Suprapubic skin (tissue), 4 donors: ENCODE results near the gene MYADM. TPM values are rescaled to one million over a fixed set of nuclear protein-coding genes. Genes with fewer than 3 reads are reported as not detected.
A peak's percentile ranks its signal among the peaks of the same experiment; 100 is the strongest.

Experiments used
- DNase-seq, 2 donors: peaks; one replicate each; pipeline ENCODE4 v3.0.0-alpha.2; 2019; ENCODE audit warnings: low spot score in 2 of 2
- H3K27ac ChIP-seq: fragments of 200-600 bp; sonication (generic); one replicate; pipeline ENCODE4 v1.5.1; 2019
- H3K27me3 ChIP-seq: fragments of 200-600 bp; sonication (generic); one replicate; pipeline ENCODE4 v1.5.1; 2019
- H3K36me3 ChIP-seq: fragments of 200-600 bp; sonication (generic); one replicate; pipeline ENCODE4 v1.5.1; 2019
- H3K4me1 ChIP-seq: fragments of 200-600 bp; sonication (generic); one replicate; pipeline ENCODE4 v1.5.1; 2019
- H3K4me3 ChIP-seq: fragments of 200-600 bp; sonication (generic); one replicate; pipeline ENCODE4 v1.5.1; 2019; ENCODE audit warnings: mild to moderate bottlenecking
- H3K9me3 ChIP-seq: fragments of 200-600 bp; sonication (generic); one replicate; pipeline ENCODE4 v1.5.1; 2019
- CTCF ChIP-seq, 2 donors: fragments of 200-600 bp in 1 of 2; fragments of 450-650 bp in 1 of 2; sonication (generic) in 1 of 2; IDR thresholded peaks; one replicate each; pipeline ENCODE4 v1.5.1; 2016 to 2019; ENCODE audit warnings: antibody characterized with exemption in 2 of 2, mild to moderate bottlenecking in 1 of 2, moderate library complexity in 1 of 2
- EP300 ChIP-seq: sonication (generic); formaldehyde crosslinking; IDR thresholded peaks from one replicate; pipeline ENCODE4 v1.6.1; 2017; ENCODE audit warnings: antibody characterized with exemption
- POLR2A ChIP-seq, 2 donors: fragments of 450-650 bp; IDR thresholded peaks; one replicate each; pipeline ENCODE4 v1.6.1; 2017; ENCODE audit warnings: antibody characterized with exemption in 2 of 2, mild to moderate bottlenecking in 2 of 2, moderate library complexity in 2 of 2
- POLR2AphosphoS5 ChIP-seq, 3 donors: sonication (generic); formaldehyde crosslinking; IDR thresholded peaks; one replicate each; pipeline ENCODE4 v1.6.1; 2017; ENCODE audit warnings: antibody characterized with exemption in 3 of 3
- WGBS: methylation state at CpG from one replicate; pipeline ENCODE4 v1.1.5; 2018; 5-methylcytosine and 5-hydroxymethylcytosine counted together
- total RNA-seq, 4 donors: library from RNA; depleted of rRNA; stranded (reverse); fragments of >200 nt; gene quantifications; one replicate each; pipeline ENCODE4 v1.1.0, GENCODE V29; 2016

Gene MYADM
- total RNA-seq, 4 donors from 2014 or later, result 27.5 to 72.4 (median 67.4) TPM

DNA sequence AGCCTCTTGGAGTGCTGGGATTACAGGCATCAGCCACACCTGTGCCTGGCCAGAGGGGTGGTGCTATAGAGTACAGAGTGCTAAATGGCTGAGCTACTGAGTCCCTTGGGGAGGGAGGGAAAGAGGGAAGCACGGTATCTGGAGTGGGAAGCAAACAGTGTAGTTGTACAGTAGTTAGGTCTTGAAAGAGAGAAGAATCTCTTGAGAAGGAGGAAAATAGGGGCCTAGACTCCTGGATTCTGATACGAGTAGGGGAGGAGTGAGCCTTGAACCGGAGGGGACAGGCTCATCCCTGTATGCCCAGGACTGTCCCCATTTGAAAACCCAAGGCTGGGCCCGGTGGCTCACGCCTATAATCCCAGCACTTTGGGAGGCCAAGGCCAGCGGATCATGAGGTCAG lies 5.1 kb downstream of the MYADM start:
- Histone ChIP-seq H3K27ac (no peak overlapping the region), H3K4me1 (peaks cover 45% of the 10 kb centered on the region), H3K27me3 (no peaks in the 10 kb centered on the region), H3K9me3 (no peaks in the 10 kb centered on the region), H3K36me3 (peaks cover 30% of the 10 kb centered on the region), H3K4me3 (no peak overlapping the region)
- no peak for DNase-seq
- TF ChIP-seq POLR2A (IDR thresholded peaks at IDR 0.05) (no peak), EP300 (no peak), POLR2AphosphoS5 (IDR thresholded peaks at IDR 0.05) (no peak), CTCF (IDR thresholded peaks at IDR 0.05) (no peak)
- whole genome bisulfite sequencing, result 80% methylated on average over 6 of the region's 6 CpGs

DNA sequence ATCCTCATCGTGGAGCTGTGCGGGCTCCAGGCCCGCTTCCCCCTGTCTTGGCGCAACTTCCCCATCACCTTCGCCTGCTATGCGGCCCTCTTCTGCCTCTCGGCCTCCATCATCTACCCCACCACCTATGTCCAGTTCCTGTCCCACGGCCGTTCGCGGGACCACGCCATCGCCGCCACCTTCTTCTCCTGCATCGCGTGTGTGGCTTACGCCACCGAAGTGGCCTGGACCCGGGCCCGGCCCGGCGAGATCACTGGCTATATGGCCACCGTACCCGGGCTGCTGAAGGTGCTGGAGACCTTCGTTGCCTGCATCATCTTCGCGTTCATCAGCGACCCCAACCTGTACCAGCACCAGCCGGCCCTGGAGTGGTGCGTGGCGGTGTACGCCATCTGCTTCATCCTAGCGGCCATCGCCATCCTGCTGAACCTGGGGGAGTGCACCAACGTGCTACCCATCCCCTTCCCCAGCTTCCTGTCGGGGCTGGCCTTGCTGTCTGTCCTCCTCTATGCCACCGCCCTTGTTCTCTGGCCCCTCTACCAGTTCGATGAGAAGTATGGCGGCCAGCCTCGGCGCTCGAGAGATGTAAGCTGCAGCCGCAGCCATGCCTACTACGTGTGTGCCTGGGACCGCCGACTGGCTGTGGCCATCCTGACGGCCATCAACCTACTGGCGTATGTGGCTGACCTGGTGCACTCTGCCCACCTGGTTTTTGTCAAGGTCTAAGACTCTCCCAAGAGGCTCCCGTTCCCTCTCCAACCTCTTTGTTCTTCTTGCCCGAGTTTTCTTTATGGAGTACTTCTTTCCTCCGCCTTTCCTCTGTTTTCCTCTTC lies 6.3 kb downstream of the MYADM start:
- Histone ChIP-seq H3K27ac (no peak overlapping the region), H3K27me3 (peaks cover 2% of the 10 kb centered on the region), H3K36me3 (peaks cover 30% of the 10 kb centered on the region), H3K9me3 (no peaks in the 10 kb centered on the region), H3K4me1 (peaks cover 46% of the 10 kb centered on the region), H3K4me3 (no peak overlapping the region)
- TF ChIP-seq CTCF (IDR thresholded peaks at IDR 0.05), result no peak
- TF ChIP-seq EP300, result no peak
- TF ChIP-seq POLR2A (IDR thresholded peaks at IDR 0.05), result no peak
- TF ChIP-seq POLR2AphosphoS5 (IDR thresholded peaks at IDR 0.05), result no peak
- WGBS, result 93% methylated on average over 51 of the region's 51 CpGs
- peak in 1 of 2 donors; percentile 71 for DNase-seq

GRCh38 chr19:53874606-53874990 lies 6.9 kb downstream of the MYADM start:
- Histone ChIP-seq H3K36me3 (peaks cover 30% of the 10 kb centered on the region), H3K27me3 (peaks cover 7% of the 10 kb centered on the region), H3K9me3 (no peaks in the 10 kb centered on the region), H3K4me3 (no peak overlapping the region), H3K27ac (no peak overlapping the region), H3K4me1 (peaks cover 52% of the 10 kb centered on the region)
- no peak for DNase-seq
- no peak for TF ChIP-seq POLR2AphosphoS5 (IDR thresholded peaks at IDR 0.05)
- TF ChIP-seq CTCF (IDR thresholded peaks at IDR 0.05), result no peak
- TF ChIP-seq EP300, result no peak
- no peak for TF ChIP-seq POLR2A (IDR thresholded peaks at IDR 0.05)
- 78% methylated on average over 6 of the region's 6 CpGs for WGBS

DNA sequence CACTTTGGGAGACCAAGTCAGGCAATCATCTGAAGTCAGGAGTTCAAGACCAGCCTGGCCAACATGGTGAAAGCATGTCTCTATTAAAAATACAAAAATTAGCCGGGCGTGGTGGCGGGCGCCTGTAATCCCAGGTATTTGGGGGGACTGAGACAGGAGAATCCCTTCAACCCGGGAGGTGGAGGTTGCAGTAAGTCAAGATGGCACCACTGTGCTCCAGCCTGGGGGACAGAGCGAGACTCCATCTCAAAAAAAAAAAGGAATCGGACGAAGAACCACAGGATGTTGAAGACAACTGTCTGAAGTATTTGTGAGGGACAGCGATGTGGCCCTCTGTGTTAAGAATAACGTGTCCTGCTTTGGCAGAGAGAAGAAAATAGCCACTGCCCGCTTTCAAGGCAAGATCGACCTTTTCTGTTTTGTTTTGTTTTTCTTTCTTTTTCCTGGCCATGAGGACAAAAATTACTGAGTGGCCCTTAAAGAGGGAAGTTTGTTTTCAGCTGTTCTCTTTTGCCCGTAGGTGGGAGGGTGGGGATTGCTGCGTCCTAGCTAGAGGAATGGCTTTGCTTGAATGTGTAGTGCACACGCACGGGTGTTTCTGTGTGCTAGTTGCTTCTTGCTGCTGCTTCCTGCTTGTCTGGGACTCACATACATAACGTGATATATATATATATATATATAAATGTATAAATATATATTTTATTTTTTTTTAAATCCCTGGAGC lies 8.1 kb downstream of the MYADM start:
- DNase-seq, result no peak
- TF ChIP-seq POLR2AphosphoS5 (IDR thresholded peaks at IDR 0.05), result no peak
- no peak for TF ChIP-seq CTCF (IDR thresholded peaks at IDR 0.05)
- no peak for TF ChIP-seq EP300
- no peak for TF ChIP-seq POLR2A (IDR thresholded peaks at IDR 0.05)
- H3K4me3 ChIP-seq, result no peak overlapping the region
- WGBS, result 89% methylated on average over 17 of the region's 17 CpGs
- peaks cover 11% of the 10 kb centered on the region for H3K27me3 ChIP-seq
- no peaks in the 10 kb centered on the region for H3K9me3 ChIP-seq
- H3K4me1 ChIP-seq, result peaks cover 45% of the 10 kb centered on the region
- peaks cover 30% of the 10 kb centered on the region for H3K36me3 ChIP-seq
- no peak overlapping the region for H3K27ac ChIP-seq

GRCh38 chr19:53876651-53877224 lies 9.1 kb downstream of the MYADM start:
- 84% methylated on average over 5 of the region's 6 CpGs for WGBS
- peaks cover 44% of the 10 kb centered on the region for H3K4me1 ChIP-seq
- DNase-seq, result no peak
- no peaks in the 10 kb centered on the region for H3K9me3 ChIP-seq
- H3K27me3 ChIP-seq, result peaks cover 19% of the 10 kb centered on the region
- TF ChIP-seq CTCF (IDR thresholded peaks at IDR 0.05) (no peak), POLR2A (IDR thresholded peaks at IDR 0.05) (peak in 1 of 2 donors; percentile 13)
- H3K27ac ChIP-seq, result no peak overlapping the region
- peaks cover 30% of the 10 kb centered on the region for H3K36me3 ChIP-seq
- H3K4me3 ChIP-seq, result no peak overlapping the region
